HL-60 (cell line): ENCODE results near the gene CFAP61.

Experiments used
- DNase-seq, 2 experiments: peaks; one replicate each; pipeline ENCODE4 v3.0.0-alpha.2; 2010 to 2020; ENCODE audit warnings: low read depth in 1 of 2, low spot score in 1 of 2
- H3K27ac ChIP-seq: fragments of 250-450 bp; sonication (Bioruptor Pico); replicated peaks from 2 replicates; pipeline ENCODE4 v1.5.1; 2020; ENCODE audit warnings: mild to moderate bottlenecking, moderate library complexity
- H3K27me3 ChIP-seq: fragments of 250-450 bp; sonication (Bioruptor Pico); 2 replicates; pipeline ENCODE4 v1.5.1; 2021; ENCODE audit warnings: mild to moderate bottlenecking, moderate library complexity; ENCODE audit not compliant: insufficient read depth, poor library complexity, severe bottlenecking
- H3K4me3 ChIP-seq: replicated peaks from 2 replicates; pipeline ENCODE4 v1.5.1; 2011; ENCODE audit warnings: mild to moderate bottlenecking, control low read depth, low read length; ENCODE audit not compliant: insufficient read depth
- GABPA ChIP-seq: IDR thresholded peaks from 2 replicates; pipeline ENCODE4 v1.6.1; 2012; ENCODE audit warnings: low read depth
- POLR2AphosphoS5 ChIP-seq: IDR thresholded peaks from 2 replicates; pipeline ENCODE4 v1.6.1; 2012; ENCODE audit warnings: low read depth
- SPI1 ChIP-seq: IDR thresholded peaks from 2 replicates; pipeline ENCODE4 v1.6.1; 2012; ENCODE audit warnings: low read depth, mild to moderate bottlenecking, borderline replicate concordance
- TF ChIP-seq, protein P1 (sequence below): IDR thresholded peaks from 2 replicates; pipeline ENCODE4 v1.6.1; 2012; ENCODE audit warnings: low read depth; ENCODE audit not compliant: insufficient replicate concordance
- TF ChIP-seq, protein P2 (sequence below): IDR thresholded peaks from one replicate; pipeline ENCODE4 v1.5.1; 2011; ENCODE audit warnings: low read length, control low read depth, inconsistent platforms; ENCODE audit not compliant: insufficient read depth

Gene CFAP61

DNA sequence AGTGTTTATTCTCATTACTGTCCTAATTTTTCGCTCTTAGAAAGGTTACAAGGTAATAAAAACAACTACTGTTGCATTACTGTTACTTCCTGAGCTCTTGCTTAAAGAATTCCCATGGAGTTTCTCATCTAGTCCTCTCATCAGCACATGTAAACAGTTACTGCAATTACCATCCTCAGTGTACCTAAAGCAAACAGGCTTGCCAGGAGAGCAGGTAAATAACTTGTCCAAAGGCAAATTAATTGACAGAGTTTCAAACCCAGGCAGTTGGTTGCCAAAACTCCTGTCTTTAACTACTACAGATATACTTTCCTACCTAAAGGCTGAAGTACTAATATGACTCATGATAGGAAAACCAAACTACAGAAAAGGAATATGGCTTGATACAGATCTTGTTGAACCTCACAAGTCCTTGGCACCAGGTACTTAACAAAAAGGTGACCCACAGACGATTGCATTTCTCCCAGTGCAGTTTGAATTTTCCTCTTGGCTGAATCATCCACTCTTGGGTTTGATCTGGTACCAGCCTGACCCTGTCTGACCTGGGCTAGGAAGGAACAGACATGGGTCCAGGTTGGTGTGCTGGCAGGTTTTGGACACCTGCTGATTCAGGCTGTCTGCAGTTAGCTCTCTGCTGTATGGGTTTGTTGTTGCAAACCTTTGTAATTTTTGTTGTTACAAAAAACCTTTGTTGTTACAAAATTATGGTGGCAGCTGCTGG, 153.0 kb downstream of the CFAP61 start:
- no peak for DNase-seq
- Histone ChIP-seq H3K27ac (no peak overlapping the region), H3K4me3 (no peak overlapping the region), H3K27me3 (no peaks in the 10 kb centered on the region)
- TF ChIP-seq, protein P1, sequence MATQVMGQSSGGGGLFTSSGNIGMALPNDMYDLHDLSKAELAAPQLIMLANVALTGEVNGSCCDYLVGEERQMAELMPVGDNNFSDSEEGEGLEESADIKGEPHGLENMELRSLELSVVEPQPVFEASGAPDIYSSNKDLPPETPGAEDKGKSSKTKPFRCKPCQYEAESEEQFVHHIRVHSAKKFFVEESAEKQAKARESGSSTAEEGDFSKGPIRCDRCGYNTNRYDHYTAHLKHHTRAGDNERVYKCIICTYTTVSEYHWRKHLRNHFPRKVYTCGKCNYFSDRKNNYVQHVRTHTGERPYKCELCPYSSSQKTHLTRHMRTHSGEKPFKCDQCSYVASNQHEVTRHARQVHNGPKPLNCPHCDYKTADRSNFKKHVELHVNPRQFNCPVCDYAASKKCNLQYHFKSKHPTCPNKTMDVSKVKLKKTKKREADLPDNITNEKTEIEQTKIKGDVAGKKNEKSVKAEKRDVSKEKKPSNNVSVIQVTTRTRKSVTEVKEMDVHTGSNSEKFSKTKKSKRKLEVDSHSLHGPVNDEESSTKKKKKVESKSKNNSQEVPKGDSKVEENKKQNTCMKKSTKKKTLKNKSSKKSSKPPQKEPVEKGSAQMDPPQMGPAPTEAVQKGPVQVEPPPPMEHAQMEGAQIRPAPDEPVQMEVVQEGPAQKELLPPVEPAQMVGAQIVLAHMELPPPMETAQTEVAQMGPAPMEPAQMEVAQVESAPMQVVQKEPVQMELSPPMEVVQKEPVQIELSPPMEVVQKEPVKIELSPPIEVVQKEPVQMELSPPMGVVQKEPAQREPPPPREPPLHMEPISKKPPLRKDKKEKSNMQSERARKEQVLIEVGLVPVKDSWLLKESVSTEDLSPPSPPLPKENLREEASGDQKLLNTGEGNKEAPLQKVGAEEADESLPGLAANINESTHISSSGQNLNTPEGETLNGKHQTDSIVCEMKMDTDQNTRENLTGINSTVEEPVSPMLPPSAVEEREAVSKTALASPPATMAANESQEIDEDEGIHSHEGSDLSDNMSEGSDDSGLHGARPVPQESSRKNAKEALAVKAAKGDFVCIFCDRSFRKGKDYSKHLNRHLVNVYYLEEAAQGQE, result no peak
- TF ChIP-seq SPI1 (no peak), POLR2AphosphoS5 (no peak), GABPA (no peak)
- TF ChIP-seq, protein P2, sequence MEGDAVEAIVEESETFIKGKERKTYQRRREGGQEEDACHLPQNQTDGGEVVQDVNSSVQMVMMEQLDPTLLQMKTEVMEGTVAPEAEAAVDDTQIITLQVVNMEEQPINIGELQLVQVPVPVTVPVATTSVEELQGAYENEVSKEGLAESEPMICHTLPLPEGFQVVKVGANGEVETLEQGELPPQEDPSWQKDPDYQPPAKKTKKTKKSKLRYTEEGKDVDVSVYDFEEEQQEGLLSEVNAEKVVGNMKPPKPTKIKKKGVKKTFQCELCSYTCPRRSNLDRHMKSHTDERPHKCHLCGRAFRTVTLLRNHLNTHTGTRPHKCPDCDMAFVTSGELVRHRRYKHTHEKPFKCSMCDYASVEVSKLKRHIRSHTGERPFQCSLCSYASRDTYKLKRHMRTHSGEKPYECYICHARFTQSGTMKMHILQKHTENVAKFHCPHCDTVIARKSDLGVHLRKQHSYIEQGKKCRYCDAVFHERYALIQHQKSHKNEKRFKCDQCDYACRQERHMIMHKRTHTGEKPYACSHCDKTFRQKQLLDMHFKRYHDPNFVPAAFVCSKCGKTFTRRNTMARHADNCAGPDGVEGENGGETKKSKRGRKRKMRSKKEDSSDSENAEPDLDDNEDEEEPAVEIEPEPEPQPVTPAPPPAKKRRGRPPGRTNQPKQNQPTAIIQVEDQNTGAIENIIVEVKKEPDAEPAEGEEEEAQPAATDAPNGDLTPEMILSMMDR, result no peak

DNA sequence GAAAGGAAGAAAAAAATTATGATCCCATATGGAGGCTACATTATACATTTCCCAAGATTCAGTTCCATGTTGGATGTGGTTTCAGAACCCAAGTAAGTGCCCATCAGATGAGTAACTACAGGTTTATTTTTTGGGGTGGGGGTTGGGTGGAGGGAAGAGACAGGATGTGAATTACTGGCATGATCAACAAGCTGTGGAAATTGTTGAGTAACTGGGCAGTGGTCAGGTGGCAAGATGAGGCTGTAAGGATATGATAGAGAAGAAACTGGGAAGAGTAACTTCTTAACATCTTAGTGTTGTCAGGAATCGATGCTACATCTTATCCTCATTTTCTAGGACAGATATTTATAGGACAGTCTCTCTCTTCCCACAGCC, 153.5 kb downstream of the CFAP61 start:
- H3K27ac ChIP-seq, result no peak overlapping the region
- no peak for TF ChIP-seq GABPA
- no peak for TF ChIP-seq SPI1
- TF ChIP-seq, protein P1, result no peak
- TF ChIP-seq, protein P2, result no peak
- TF ChIP-seq POLR2AphosphoS5, result no peak
- H3K27me3 ChIP-seq, result no peaks in the 10 kb centered on the region
- no peak overlapping the region for H3K4me3 ChIP-seq
- DNase-seq, result no peak

DNA sequence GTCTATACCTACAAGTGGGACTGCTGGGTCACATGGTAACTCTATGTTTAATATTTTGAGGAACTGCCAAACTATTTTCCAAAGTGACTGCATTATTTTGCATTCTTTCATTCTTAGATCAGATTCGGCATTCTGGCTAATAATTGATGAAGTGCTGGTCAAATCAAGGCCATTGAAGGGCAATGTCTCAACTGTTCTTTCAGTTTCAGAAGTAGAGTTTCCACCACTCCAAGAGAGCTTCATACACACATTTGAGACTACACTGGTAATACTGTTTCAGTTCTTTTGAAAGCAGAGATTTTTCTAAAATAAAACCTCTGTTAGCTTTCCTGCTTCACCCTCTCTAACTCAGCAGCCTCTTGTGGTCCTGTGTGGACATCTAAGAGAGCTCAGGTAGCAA, 154.5 kb downstream of the CFAP61 start:
- no peak overlapping the region for H3K27ac ChIP-seq
- no peak for DNase-seq

DNA sequence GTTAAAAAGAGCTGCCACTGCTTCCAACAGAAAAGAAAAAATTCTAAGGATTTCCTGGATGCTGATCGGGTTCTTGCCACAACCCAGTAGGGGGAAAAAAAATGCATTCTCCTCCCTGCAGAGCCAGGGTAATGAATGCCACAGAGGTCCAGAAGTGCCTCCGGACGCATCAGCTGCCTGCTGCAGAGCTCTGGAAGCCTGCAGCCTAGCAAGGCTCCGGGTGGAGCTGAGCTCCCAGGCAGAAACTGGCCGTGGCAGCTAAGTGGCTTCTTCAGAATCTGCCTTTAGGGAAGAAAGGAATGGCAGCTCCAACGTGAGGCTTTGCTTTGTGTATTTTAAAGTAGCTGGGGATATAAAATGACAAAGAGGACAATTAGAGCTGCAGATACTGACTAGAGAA, 155.0 kb downstream of the CFAP61 start:
- TF ChIP-seq, protein P1, result no peak
- no peak for TF ChIP-seq POLR2AphosphoS5
- TF ChIP-seq GABPA, result no peak
- TF ChIP-seq, protein P2, result no peak
- no peak for TF ChIP-seq SPI1
- no peaks in the 10 kb centered on the region for H3K27me3 ChIP-seq
- H3K27ac ChIP-seq, result no peak overlapping the region
- H3K4me3 ChIP-seq, result no peak overlapping the region
- no peak for DNase-seq

More for the DNA sequence above, 154.5 kb downstream of the CFAP61 start:
- Histone ChIP-seq H3K27me3 (no peaks in the 10 kb centered on the region), H3K4me3 (no peak overlapping the region)
- TF ChIP-seq SPI1, result no peak
- TF ChIP-seq GABPA, result no peak
